Hematopoietic multipotent progenitor cell treated with erythropoietin and hydrocortisone succinate and interleukin-3 and kit ligand, for 8 days (in vitro differentiated cells): ENCODE measurements around the gene LETM1.
A peak's percentile ranks its signal among the peaks of the same experiment; 100 is the strongest.

ENCODE experiments used
- DNase-seq: peaks from one replicate; pipeline ENCODE4 v3.0.0-alpha.2; 2015

LETM1 gene

DNA sequence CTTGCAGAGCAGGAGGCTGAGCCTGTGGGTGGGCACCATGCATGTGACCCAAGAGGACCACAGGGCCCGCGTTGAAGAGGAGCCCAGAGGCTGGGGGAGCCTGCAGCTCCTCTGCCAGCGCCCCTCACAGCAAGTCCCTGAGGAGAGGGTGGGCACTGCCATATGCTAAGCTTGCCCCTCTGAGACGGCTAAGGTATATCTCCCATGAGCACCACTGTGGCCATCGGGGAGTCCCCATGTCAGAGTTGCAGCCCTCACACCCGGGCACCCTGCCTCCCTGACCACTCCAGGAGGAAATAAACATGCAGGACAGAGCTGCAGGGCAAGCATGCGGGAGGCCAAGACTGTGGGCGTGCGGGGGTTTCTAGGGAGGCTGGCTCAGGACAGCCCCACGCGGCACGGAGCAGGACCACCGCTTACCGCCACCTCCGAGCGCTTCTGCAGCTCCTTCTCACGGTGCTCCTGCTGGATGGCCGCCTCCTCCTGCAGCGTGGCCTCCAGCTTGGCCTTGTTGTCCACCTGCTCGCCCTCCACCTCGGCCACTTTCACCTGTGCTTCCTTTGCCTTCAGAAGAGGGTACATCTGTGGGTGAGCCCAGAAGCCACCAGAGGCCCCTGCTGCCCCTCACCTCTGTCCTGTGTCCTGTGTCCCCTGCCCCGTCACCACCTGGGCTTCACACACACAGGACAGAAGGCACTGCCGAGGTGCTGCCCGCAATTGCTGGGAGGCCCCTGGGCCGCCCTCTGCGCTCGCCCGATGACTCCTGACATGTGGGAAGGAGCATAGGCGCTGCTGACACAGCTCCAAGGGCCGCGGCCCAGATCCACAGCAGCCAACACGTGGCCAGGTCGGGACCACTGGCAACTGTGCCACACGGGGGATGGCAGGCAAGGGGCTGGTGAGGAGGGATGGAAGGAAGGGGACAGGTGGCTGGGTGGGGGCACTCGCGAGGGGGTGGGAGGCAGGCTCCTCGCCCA lies 33.1 kb downstream of the LETM1 start:
- DNase-seq, result no peak

- DNase-seq, result no peak
Observed at GRCh38 chr4:1821679-1822567, 34.0 kb downstream of the LETM1 start.

DNA sequence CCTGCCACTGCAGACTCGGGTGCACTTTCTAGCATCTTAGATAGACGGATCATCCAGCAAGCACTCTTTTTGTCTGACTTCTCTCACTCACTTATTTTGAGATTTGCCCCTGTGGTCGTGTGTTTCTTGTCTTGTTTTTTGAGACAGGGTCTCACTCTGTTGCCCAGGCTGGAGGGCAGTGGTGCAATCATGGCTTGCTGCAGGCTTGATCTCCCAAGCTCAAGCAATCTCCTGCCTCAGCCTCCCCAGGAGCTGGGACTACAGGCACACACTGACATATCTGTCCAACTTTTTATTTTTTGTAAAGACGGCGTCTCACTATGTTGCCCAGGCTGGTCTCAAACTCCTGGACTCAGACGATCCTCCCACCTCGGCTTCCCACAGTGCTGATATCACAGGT lies 36.1 kb downstream of the LETM1 start:
- no peak for DNase-seq

GRCh38 chr4:1819284-1819683 lies 36.7 kb downstream of the LETM1 start:
- DNase-seq, result no peak

GRCh38 chr4:1815997-1816860 lies 39.7 kb downstream of the LETM1 start:
- no peak for DNase-seq

GRCh38 chr4:1815096-1815996 lies 40.6 kb downstream of the LETM1 start:
- no peak for DNase-seq

- no peak for DNase-seq
Observed at GRCh38 chr4:1814453-1814852, 41.5 kb downstream of the LETM1 start.

- no peak for DNase-seq
Observed at GRCh38 chr4:1813915-1814314, 42.0 kb downstream of the LETM1 start.

DNA sequence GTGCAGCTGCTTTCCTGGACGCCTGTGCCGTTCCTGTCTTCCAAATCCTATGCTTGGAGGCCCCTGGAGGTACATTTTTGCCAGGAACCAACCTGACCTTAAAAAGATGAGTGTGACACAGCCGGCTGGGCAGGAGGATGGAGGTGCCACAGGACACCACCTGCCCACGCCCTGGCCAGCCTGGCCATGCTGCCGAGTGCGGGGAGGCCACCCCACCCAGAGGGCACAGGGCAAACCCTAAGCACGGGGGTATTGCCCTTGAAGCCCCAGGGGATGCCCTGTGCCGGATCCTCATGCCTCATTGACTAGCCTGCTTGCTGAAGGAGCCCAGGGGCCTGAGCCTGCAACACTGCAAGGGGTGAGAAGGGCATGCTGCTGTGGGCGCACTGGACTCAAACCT lies 42.7 kb downstream of the LETM1 start:
- no peak for DNase-seq

GRCh38 chr4:1812720-1813119 lies 43.2 kb downstream of the LETM1 start:
- no peak for DNase-seq

GRCh38 chr4:1810765-1811164 lies 45.2 kb downstream of the LETM1 start:
- DNase-seq, result no peak

GRCh38 chr4:1809754-1810502 lies 46.0 kb downstream of the LETM1 start:
- peak; percentile 75 for DNase-seq

DNA sequence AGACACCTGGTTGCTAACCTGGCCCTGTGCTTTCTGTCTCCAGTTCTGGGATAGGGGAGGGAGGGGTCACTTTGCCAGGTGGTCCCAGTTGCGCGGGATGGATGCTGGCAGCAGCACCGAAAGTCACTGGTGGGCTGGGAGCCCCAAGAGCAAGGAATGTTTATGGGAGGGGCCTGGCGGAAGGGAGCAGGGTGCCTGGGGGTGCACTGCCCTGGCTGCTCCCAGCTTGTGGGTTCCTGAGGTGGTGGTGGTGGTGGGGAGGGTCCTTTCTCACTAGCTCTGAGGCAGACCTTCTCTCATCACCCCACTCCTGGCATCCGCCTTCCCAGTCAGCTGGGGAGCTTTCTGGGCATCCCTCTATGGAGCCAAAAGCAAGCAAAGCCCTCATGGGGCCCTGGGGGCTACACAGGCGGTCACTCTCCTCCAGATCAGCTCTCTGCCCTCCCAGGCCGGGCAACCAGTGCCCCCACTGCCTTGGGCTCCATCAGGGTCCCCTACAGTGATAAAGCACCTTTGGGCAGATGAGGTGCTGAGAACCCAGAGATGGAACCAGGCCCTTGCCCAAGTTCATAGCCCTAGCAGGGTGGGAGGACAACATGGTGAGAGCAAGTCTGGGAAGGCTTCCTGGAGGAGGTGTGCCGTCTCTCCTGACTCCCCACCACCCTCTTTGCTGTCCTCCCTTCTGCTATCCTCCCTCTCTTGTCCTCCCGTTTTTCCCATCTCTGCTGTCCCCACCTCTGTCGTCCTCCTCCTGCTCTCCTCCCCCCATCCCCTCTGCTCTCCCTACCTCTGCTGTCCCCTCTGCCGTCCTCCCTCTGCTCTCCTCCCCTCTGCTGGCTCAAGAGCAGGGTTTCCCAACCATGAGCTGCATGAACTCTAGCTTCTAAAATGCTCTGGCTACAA lies 46.9 kb downstream of the LETM1 start:
- no peak for DNase-seq

GRCh38 chr4:1808396-1808795 lies 47.6 kb downstream of the LETM1 start:
- DNase-seq, result no peak

DNA sequence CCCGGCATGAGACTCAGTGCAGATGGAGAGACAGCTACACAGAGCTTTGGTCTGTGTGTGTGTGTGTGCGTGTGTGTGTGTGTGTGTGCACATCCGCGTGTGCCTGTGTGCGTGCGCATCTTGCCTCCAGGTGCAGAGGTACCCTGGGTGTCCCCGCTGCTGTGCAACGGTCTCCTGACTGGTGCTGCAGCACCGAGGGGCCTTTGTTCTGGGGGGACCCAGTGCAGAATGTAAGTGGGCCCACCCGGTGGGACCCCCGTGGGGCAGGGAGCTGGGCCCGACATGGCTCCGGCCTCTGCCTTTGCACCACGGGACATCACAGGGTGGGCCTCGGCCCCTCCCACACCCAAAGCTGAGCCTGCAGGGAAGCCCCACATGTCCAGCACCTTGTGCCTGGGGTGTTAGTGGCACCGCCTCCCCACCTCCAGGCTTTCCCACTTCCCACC lies 48.6 kb downstream of the LETM1 start:
- no peak for DNase-seq

DNA sequence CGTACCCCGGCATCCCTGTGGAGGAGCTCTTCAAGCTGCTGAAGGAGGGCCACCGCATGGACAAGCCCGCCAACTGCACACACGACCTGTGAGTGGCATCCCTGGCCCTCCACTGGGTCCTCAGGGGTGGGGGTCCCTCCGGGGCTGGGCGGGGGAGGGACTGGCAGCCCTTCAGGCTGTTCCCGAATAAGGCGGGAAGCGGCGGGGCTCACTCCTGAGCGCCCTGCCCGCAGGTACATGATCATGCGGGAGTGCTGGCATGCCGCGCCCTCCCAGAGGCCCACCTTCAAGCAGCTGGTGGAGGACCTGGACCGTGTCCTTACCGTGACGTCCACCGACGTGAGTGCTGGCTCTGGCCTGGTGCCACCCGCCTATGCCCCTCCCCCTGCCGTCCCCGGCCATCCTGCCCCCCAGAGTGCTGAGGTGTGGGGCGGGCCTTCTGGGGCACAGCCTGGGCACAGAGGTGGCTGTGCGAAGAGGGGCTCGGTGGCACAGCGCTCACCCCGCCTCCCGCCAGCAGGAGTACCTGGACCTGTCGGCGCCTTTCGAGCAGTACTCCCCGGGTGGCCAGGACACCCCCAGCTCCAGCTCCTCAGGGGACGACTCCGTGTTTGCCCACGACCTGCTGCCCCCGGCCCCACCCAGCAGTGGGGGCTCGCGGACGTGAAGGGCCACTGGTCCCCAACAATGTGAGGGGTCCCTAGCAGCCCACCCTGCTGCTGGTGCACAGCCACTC lies 49.2 kb downstream of the LETM1 start:
- no peak for DNase-seq

GRCh38 chr4:1806223-1806564 lies 49.8 kb downstream of the LETM1 start:
- DNase-seq, result no peak

- no peak for DNase-seq
Observed at GRCh38 chr4:1805493-1806222, 50.3 kb downstream of the LETM1 start.
